Stimulated activated CD8-positive, alpha-beta memory T cell treated with anti-CD3 and anti-CD28 coated beads, Interleukin-12 subunit alpha, Interleukin-12 subunit beta, amount 100 ng/mL, for 4 hours (primary cell): ENCODE data around the gene CISTR.
"Not testable (repeated sequence)": the region's sequence is repeated elsewhere in the genome, so short reads cannot be mapped to it uniquely, and the experiment has no call there.

Experiments used
- DNase-seq: peaks from one replicate; pipeline ENCODE4 v3.0.0-alpha.2; 2020; ENCODE audit warnings: low read depth

The CISTR gene

DNA sequence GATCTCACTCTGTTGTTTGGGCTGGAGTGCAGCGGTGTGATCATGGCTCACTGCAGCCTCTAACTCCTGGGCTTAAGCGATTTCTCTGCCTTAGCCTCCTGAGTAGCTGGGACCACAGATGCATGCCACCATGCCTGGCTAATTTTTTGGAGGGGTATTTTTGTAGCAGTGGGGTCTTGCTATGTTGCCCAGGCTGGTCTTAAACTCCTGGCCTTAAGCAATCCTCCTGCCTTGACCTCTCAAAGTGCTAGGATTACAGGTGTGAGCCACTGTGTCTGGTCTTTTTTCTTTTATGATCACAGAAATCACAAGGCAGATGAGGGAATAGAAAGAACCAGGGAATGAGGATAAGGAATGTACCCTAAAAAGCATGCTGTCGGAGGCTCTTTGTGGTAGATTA is 11.0 kb upstream of the CISTR start:
- DNase-seq = not testable (repeated sequence)

GRCh38 chr12:53761306-53761705 is 9.5 kb upstream of the CISTR start:
- DNase-seq = no peak

DNA sequence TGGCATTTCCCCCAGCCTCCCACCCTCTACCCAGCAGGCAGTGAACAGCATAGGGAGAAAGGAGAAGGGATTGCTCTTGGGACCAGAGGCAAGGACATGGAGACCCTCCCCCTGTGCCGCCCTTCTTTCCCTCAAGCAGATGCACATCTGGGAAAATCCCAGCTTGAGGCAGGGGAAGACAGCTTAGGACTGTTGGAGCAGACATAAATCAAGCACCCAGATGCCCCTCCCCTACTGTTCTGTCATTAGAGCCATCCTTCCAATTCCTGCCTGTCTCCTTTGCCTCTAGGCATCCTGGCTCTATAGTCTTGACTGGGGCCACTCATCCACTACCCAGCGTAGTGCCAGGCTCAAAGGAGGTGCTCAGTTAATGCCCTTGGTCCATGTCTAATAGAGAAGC is 7.5 kb upstream of the CISTR start:
- no peak for DNase-seq

- DNase-seq = no peak
Observed at GRCh38 chr12:53758730-53759103, 6.9 kb upstream of the CISTR start.

GRCh38 chr12:53758081-53758729 is 6.4 kb upstream of the CISTR start:
- DNase-seq = no peak

- peak; percentile 55 for DNase-seq
Observed at GRCh38 chr12:53757101-53757770, 5.5 kb upstream of the CISTR start.

DNA sequence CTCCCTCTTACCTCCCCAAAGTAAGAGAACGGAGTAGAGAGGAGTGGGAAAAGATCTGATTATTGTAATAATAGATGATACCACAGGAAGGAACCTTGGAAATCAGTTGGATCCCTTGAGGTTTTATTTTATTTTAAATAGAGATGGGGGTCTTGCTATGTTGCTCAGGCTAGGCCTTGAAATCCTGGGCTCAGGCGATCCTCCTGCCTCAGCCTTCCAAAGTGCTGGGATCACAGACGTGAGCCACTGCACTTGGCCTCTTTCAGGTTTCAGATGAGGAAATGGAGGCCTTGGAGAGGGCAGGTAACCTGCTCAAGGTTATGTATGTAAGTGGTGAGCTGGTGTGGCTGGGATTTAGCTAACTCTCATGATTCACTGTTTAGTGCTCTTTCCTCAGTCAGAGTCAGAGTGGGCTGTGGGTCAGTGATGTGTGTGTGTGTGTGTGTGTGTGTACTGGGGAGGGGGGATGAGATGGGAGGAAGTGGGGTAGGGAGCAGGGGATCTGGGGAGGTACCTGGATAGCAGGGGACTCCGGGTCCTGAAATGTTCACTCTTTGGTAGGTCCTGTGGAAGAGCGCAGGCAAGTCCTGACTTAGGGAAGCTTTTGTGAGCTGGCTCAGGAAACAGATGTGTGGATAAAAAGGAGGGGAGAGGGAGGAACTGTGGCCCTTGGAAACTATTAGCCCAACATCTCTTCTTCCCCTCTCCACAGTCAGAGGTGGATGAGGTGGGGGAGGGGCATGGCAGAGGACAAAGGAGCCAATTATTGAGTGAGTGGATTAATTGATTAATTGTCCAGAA is 4.7 kb upstream of the CISTR start:
- no peak for DNase-seq

DNA sequence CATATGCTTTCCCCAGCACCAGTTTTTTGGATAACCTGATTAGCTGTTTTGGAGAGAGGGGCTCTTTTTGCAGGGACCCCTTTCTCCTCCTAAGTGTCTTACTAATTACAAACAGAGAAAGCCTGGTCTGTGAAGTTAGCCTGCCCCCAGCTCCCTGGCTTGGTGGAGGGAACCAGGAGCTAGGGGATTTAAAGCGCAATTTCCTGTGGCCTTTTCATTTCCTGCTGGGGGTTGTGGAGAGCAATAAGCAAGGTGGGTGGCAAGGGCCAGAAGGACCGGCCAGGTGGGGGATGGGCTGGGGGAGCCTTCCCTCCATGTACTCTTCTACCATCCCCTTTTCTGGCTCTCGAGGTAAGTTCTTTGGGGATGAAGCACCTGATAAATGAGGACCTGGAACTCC is 4.1 kb upstream of the CISTR start:
- no peak for DNase-seq

DNA sequence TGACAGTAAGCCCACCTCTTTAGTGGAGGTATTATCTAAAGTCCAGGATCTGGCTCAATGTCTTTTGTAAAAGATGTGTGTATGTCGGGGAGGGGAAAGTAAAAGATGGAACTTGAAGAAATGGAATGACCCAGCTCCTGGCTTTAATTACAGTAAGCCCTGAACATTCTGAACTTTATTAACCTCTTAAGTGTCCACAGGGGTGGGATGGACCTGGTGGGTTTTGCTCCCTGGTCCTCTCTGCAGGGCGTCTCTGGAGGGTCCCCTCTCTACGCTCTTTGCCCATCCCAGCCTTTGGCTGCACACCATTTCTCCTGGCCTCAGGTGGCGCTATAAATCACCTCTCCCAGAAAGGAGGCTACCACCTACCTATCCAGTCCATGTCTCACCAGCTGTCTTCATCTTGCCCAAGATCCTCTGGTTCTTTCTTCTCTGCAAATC is 3.7 kb upstream of the CISTR start:
- DNase-seq = no peak

DNA sequence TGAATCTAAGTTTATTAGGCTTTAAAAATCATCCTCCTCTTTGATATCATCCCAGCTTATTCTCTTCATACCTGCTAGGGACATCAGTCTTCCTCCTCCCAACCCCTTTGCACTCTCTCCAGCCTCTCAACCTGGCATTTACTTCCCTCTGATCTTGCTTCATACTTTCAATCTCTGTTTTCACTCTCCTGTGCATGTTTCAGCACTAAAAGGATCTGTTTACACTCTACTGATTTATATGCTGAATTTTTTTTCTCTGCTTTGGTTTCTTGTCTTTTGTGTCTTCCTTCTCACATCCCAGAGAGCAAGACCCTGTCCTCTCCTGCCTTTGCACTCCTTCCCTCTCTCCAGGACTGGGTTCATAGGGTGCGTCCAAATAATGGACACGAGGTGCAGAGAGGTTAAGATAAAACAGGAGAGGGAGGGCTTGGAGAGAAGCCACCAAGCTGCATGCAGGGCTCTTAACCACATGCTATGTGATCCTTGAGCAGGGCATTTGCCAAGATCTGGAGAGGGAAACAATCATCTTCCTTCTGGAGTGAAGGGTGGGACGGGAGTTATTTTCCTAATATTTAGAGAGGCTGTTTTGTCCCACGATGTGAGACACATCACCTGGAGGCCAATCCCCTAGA is 3.0 kb upstream of the CISTR start:
- no peak for DNase-seq

DNA sequence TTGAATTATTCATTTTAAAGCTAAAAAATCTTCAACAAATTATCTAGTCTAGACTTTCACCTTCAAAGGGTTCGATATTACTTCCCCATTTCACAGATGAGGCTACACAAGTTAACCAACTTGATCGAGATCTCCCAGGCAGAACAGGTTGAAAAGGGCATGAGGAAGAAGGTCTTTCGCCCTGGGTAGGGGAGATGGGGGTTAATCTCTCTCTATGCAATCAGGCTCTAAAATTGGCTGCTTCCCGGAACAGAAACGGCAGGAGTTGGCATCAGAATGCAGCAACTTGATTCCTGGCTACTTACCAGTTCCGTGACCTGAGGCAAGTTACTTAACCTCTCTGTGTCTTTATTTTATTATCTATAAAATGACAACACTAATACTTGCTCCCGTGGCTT is 2.4 kb upstream of the CISTR start:
- DNase-seq = no peak

GRCh38 chr12:53752621-53753020 is 842 bp upstream of the CISTR start:
- DNase-seq = no peak

- no peak for DNase-seq
Observed at GRCh38 chr12:53752192-53752601, 418 bp upstream of the CISTR start.

DNA sequence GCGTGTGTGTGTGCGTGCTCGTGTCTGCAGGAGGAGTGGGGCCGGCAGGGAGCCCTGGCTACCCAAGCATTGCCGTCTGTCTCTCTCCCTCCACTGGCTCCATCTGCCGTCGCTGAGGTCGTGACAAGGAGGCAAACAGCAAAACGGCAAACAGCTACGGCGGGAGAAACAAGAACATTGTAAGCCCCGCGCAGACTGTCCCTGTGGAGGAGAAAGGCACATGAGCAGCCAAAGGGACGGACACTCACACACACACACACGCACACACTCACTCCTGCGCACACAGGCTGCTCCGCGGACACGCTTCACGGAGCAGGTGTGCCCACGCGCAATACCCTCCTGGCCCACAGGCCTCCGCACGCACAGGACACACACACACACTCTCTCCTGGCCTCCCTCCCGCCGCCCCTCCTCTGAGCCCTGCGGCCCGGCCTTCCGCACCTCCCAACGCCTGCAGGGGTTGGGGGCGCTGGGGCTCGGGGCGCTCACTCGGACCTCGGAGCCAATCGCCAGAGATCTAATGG is 905 bp downstream of the CISTR start:
- DNase-seq = no peak

DNA sequence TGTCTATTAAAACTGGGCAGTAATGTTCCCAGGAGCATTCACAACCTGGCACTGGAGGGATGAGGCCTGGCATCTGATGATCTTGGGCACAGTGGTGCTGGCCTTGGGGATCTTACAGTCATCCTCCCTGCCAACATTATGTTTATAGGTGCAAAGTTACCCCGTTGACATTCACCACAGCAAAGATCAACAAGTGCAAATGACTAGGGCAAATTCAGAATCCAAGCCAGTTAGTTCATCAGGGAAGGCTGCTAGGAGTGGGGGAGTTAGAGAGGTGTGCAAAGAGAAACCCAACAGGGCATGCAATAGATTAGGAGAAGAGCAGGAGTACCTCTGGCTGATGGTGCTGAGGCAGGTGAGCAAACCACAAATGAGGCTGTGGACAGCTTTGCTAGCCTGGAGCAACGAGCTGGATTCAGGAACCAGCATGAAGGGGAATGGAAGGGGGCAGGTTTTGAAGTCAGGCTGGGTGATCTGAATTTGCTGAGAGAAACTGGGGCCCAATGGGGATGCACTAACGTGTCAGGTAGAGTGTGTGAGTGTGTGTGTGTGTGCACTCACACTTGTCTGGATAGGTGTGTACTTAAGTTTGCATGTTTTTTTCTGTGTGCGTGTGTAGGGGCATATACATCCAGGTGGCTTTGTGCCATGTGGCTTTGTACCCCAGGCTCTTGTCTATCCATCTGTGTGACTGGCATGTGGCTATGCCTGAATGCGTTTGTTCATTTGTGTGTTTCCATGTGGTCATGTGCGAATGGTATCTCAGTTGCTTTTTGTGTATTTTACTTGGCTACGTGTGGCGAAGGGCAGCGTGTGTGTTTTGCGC is 1.6 kb downstream of the CISTR start:
- no peak for DNase-seq

- DNase-seq = no peak
Observed at GRCh38 chr12:53748072-53748840, 3.5 kb downstream of the CISTR start.

DNA sequence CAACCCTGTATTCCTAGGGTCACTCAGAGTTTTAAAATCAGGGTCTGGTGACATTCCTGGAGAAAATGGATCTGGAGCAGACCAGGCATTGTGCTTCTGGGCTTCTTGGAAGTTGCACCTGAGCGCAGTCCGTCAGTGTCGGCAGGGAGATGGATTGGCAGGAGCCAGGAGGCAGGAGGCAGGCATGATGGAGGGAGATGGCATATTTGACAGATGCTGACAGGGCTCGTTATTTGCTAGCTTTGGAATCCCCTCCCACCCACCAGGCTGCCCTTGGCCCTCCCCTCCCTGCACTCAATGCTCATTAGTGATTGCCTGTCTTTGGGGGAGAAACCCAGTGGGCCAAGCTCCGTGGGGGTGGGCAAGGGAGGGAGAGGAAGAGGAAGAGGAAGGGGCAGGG is 4.7 kb downstream of the CISTR start:
- DNase-seq = no peak

- DNase-seq = peak; percentile 67
Observed at GRCh38 chr12:53746592-53747092, 5.1 kb downstream of the CISTR start.

GRCh38 chr12:53744751-53745150 is 7.0 kb downstream of the CISTR start:
- no peak for DNase-seq

DNA sequence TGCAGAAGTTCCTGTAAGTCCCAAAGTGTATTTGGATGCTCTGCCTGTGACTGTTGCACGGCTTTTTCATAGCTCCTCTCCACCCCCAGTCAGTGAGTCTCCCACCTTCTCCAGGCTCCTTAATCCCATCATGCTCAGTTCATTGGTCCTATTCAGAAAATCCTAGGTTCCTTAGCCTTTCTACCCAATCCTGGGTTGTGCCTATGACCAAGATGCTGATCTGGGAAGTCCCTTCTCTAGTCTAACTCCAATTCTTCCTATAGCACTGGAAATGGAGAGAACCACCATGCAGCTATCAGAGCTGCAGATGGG is 7.7 kb downstream of the CISTR start:
- no peak for DNase-seq
